HPDE6-E6E7 (cell line): ENCODE data around the gene GLDN.

ENCODE experiments used
- DNase-seq: peaks from one replicate; pipeline ENCODE4 v3.0.0; 2011; ENCODE audit warnings: missing footprints; ENCODE audit errors: extremely low spot score

Gene GLDN

GRCh38 chr15:51444807-51445206, 103.4 kb downstream of the GLDN start:
- DNase-seq = no peak

- peak; percentile 15 for DNase-seq
Measured at GRCh38 chr15:51446029-51446744, 104.7 kb downstream of the GLDN start.

- no peak for DNase-seq
Measured at GRCh38 chr15:51447855-51448621, 106.6 kb downstream of the GLDN start.

- DNase-seq = no peak
Measured at GRCh38 chr15:51448622-51449399, 107.4 kb downstream of the GLDN start.

- peak; percentile 42 for DNase-seq
Measured at GRCh38 chr15:51450001-51450400, 108.5 kb downstream of the GLDN start.
